GM12892 (cell line): Measurements from ENCODE around the gene MAP1LC3B2.

Source experiments
- DNase-seq: peaks from one replicate; pipeline ENCODE4 v3.0.0; 2011; ENCODE audit not compliant: insufficient read length
- FAIRE-seq: peaks from 2 replicates; lab custom pipeline; 2011; peaks lifted over from hg19 to GRCh38; lab: Jason Lieb, UNC
- POLR2A ChIP-seq: IDR thresholded peaks from 2 replicates; pipeline ENCODE4 v1.6.1; 2011; ENCODE audit warnings: low read depth, low read length, control low read depth
- POLR2AphosphoS5 ChIP-seq: IDR thresholded peaks from 2 replicates; pipeline ENCODE4 v1.6.1; 2011; ENCODE audit warnings: low read depth, low read length, control low read depth
- TAF1 ChIP-seq: IDR thresholded peaks from 2 replicates; pipeline ENCODE4 v1.6.1; 2011; ENCODE audit warnings: low read depth, mild to moderate bottlenecking, control low read depth, low read length, borderline replicate concordance

MAP1LC3B2 gene

DNA sequence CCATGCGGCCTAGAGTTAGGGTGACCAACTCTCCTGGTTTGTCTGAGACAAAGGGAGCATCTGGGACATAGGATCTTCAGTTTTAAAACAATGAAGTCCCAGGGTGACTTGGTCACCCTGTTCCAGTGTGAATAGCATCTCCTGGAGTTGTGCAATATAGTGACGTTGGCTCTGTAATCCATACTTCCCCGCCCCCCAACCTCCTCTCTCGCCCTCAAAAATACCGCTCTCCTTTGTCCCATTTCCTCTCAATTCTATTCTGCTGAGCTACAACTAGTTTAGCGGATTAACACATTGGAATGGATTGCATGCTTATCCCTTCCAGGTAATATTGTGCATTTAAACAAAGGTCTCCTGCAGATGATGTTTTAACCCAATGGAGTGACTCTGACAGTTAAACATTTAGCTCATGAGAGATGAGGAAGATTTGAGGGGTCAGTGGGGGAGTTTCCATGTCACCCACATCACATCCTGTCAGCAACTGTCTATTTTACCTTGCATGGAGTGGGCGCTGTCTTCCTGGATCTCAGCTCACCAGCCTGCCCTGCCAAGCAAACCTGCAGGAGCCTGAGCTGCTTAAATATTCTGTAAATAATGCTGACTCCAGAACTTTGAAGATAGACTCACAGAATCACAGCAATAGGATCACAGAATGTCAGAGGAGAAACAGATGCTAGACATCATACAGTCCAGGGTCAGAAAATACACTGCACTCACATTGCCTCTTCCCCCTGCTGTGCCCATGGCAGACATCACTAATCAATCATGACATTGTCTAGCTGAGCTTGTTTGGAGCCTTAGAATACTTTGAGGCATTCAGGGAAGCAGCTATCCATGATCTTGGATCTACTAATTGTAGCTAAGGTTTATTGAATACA, 43.0 kb downstream of the MAP1LC3B2 start:
- DNase-seq (no peak), FAIRE-seq (no peak)
- TF ChIP-seq TAF1 = no peak
- no peak for TF ChIP-seq POLR2A
- TF ChIP-seq POLR2AphosphoS5 = no peak

DNA sequence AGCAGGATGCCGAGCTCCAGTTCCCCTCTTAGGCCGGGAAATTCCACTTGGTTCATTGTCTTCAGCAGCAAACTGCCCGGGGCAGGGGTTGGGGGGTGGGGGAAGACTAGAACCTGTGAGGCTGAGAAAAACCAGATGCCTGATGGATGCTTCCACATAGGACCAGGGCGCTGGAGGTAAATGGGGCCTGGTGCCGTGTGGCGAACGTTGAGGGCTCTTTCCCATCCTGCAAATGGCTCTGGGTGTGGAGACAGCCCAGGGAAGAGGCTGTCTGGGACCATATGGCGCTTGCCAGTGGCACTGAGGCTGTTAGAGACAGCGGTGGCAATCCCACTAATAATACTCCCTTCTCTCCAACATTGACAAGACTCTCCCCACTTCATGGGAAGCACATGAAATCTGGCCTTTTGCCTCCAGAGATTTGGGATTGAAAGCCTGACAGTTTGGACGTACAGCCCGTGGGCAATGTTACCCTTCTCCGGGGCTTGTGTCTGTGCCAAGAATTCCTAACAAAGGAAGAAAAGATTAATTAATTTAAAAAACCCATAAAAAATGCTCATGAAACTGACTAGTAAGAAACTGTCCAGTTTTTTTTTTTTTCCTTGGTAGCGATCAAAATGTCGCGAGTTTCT, 44.5 kb downstream of the MAP1LC3B2 start:
- TF ChIP-seq POLR2A = no peak
- no peak for TF ChIP-seq TAF1
- no peak for TF ChIP-seq POLR2AphosphoS5
- FAIRE-seq (no peak), DNase-seq (no peak)

DNA sequence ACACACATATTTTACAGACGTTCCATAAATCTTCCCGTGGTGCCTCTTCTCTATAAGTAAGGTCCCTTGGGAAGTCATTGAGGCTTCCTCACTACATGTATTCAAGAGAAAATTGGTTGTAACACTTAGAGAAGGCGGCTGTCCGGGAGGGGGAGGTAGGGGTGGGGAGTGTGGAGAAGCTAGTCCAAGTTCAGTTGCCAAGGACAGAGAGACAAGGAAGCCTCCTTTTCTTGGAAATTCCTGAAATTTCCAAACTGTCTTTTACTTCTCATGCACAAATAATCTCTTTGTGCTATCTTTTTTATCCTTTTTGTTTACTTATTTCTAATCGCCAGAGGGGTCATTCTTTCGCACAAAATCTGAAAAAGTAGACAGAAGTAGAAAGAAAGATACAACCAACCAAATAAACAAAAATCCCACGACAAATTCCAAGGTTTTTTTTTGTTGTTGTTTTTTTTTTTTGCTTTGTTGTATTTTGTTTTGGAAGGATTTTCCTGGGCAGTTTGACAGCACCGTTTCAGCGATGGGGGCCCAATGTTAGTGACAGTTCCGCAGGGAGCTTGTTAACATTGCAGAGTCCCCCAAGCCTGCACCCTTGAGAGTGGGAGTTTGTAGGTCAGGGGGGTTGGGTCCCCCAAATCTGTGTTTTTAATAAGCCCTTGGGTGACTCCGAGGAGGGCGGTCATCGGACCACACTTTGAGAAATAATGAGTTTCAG, 45.2 kb downstream of the MAP1LC3B2 start:
- no peak for TF ChIP-seq POLR2A
- TF ChIP-seq POLR2AphosphoS5 = no peak
- TF ChIP-seq TAF1 = no peak
- FAIRE-seq = no peak
- DNase-seq = no peak

DNA sequence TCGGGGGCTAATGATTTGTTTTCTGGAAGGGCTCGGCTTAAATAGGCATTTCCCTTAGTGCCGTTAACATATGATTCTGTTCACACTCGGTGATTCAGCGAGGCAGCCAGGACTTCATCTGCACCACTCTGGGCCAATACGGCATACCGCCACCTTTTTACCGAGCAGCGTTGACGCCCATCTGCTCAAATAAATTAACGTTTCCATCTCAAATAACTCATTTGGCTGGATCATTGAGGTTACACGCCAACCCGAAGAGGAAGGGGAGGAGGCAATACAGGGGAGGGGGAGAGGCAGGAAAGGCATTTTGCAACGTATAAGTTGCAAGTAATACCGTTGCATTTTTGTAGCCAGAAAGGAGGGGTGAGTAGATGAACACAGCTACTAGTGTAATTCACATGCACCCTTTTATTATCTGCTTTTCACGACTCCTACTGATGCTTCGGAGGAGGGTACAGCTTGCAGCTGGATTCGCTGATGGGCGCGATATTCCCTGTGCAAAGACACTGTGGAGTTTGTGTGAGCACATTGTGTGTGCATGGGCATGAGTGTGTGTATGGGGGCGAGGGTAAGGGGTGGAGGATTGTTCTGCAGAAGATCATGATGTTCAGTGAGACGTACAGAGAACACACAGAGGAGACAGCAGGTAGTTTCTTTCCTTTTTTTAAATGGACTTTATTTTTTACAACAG, 45.9 kb downstream of the MAP1LC3B2 start:
- FAIRE-seq (no peak), DNase-seq (no peak)
- TF ChIP-seq TAF1 (no peak), POLR2AphosphoS5 (no peak), POLR2A (no peak)

DNA sequence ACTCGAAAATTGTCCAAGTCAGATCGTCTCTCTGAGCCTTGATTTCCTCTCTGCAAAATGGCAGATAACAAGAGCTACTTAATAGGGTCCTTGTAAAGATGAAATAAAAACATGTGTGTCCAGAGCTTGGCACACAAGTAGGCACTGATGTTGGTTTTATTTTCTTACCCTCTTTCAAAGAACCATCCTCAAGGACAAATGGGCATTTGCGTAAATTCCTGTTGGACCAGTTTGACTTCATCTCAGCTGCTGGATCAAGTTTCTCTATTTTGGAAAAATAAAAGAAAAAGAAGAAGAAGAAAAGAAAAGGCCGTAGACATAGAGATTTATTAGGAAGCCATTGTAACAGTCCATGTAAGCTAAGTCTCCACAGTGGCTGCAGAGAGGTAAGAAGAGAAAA, 47.2 kb downstream of the MAP1LC3B2 start:
- FAIRE-seq (no peak), DNase-seq (no peak)
- no peak for TF ChIP-seq POLR2A
- TF ChIP-seq TAF1 = no peak
- TF ChIP-seq POLR2AphosphoS5 = no peak

DNA sequence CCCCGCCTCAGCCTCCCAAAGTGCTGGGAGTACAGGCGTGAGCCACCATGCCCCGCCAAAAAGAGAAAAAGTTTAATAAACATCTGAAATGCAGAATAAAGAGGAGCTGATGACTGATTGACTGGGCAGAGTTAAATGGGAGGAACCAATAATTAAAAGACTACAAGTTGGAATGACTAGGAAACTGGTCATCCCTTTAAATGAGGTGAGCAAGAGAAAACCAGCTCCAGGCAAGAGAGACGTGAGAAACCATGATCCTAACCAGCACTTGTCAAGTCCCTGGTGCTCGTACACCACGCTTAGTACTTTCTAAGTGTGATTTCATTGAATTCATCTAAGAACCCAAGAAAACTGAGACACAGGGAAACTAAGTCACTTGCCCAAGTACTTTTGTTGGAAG, 47.9 kb downstream of the MAP1LC3B2 start:
- no peak for FAIRE-seq
- TF ChIP-seq TAF1 (no peak), POLR2A (no peak), POLR2AphosphoS5 (no peak)
- DNase-seq = no peak

DNA sequence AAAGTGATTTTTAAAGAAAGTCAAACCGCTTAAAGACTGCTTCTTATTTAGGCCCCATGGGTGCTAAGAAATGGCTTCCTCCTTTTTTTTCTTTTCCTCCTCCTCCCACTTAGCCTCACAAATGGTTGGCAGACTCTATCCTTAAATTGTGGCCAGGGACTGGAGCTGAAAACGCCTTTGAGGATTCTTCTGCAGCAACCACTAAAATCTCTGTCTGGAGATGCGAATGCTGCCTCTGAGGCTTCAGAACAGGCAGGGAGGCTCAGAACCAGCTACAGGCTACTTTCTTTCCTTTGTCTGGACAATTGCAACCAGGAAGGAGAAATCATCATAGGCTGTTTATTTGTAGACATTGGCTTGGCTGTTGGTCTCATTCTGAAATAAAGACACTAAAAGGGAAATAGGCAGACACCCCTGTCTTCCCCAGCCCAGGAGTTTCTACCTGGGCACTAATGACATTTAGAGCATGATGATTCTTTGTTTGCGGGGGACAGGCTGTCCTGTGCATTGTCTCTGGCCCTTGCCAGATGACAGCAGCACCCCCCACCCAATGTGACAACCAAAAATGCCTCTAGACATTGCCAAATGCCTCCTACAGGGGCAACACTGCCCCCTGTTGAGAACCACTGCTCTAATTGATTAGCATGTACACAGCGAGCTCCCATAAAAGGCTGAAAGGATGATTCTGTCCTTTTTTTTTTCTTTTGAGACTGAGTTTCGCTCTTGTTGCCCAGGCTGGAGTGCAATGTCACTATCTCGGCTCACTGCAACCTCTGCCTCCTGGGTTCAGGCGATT, 50.3 kb downstream of the MAP1LC3B2 start:
- no peak for TF ChIP-seq POLR2AphosphoS5
- no peak for TF ChIP-seq TAF1
- TF ChIP-seq POLR2A = no peak
- FAIRE-seq = no peak
- DNase-seq = no peak

DNA sequence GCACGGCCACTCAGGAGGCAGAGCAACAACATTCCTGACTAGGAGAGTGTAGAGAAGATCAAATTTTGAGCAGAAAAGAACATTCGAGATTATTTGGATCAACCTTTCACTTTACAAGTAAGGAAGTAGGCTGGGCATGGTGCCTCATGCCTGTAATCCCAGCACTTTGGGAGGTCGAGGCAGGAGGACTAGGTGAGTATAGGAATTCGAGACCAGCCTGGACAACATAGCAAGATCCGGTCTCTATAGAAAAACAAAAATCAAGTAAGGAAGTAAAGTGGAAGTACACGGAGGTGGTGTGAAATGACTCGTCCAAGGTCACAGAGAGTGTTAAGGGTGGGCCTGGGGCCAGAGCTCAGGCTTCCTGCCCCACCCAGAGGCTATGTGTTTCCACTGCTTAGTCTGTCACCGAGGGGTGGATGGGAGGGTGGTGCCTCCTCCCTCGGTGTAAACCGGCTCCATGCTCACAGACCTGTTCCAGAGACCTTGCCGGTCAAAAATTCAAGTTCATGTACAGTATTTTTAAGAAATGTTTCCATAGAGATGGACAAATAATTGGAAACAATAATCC, 51.9 kb downstream of the MAP1LC3B2 start:
- DNase-seq = no peak
- FAIRE-seq = no peak
- TF ChIP-seq POLR2A = no peak
- TF ChIP-seq POLR2AphosphoS5 = no peak
- no peak for TF ChIP-seq TAF1

DNA sequence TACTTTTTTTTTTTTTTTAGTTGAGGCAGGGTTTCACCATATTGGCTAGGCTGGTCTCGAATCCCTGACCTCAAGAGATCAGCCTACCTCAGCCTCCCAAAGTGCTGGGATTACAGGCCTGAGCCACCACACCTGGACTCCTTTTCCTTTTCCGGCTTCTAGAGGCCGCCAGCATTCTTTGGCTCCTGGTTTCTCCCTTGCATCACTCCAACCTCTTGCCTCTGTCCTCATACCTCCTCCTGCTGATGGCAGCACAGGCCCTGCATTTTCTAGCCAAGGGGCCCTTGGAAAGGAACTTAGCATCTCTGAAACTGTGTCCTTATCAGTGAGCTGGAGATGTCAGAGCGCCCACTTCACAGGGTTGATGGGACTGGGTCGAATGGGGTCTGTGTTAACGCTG, 53.3 kb downstream of the MAP1LC3B2 start:
- no peak for DNase-seq
- TF ChIP-seq POLR2AphosphoS5 = no peak
- FAIRE-seq = no peak

DNA sequence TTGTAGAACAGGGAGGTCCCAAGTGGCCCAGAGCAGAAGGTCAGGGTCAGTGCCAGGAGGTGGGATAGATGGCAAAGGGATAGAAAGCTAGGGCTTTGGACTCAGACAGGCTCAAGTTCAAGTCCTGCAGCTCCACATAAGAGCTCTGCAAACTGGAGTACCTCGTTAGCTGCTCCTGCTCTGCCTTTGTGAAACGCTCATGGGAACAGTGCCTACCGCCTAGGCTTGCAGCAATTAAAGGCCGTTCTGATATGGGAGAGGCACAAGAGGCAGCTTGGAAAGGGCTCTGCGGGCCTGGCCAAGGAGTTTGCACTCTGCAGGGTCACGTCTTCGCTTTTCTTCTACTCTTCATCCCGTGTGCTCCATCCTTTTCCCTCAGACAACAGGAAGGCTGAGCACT, 54.1 kb downstream of the MAP1LC3B2 start:
- FAIRE-seq = no peak
- no peak for TF ChIP-seq TAF1
- no peak for TF ChIP-seq POLR2A
- TF ChIP-seq POLR2AphosphoS5 = no peak
- no peak for DNase-seq
